Tibial nerve (tissue), 4 donors: ENCODE data around the gene LINC00237. TPM values are rescaled to one million over a fixed set of nuclear protein-coding genes. Genes with fewer than 3 reads are reported as not detected.

Experiments
- DNase-seq, 2 donors: peaks; one replicate each; pipeline ENCODE4 v3.0.0-alpha.2; 2019; ENCODE audit warnings: low spot score in 2 of 2
- H3K27ac ChIP-seq, 4 donors: fragments of 200-600 bp; sonication (generic) in 3 of 4; one replicate each; pipeline ENCODE4 v1.5.1; 2017 to 2019; ENCODE audit warnings: mild to moderate bottlenecking in 1 of 4
- H3K27me3 ChIP-seq, 2 donors: fragments of 200-600 bp; sonication (generic) in 1 of 2; one replicate each; pipeline versions ENCODE4 v1.5.1 to v1.6.0; 2017 to 2019
- H3K36me3 ChIP-seq, 3 donors: fragments of 200-600 bp; sonication (generic); one replicate each; pipeline ENCODE4 v1.5.1; 2018 to 2019
- H3K4me1 ChIP-seq, 4 donors: fragments of 200-600 bp; sonication (generic) in 3 of 4; one replicate each; pipeline ENCODE4 v1.5.1; 2017 to 2019
- H3K4me3 ChIP-seq, 4 donors: fragments of 200-600 bp; sonication (generic) in 3 of 4; one replicate each; pipeline ENCODE4 v1.5.1; 2017 to 2019; ENCODE audit warnings: mild to moderate bottlenecking in 1 of 4, moderate library complexity in 1 of 4
- H3K9me3 ChIP-seq, 4 donors: fragments of 200-600 bp; sonication (generic) in 3 of 4; one replicate each; pipeline ENCODE4 v1.5.1; 2017 to 2019
- CTCF ChIP-seq, 5 experiments: fragments of 200-600 bp in 3 of 5; fragments of 450-650 bp in 2 of 5; sonication (generic) in 3 of 5; IDR thresholded peaks; one replicate each; pipeline ENCODE4 v1.5.1; 2016 to 2019; ENCODE audit warnings: antibody characterized with exemption in 5 of 5, mild to moderate bottlenecking in 3 of 5, moderate library complexity in 2 of 5
- EP300 ChIP-seq, 2 donors: sonication (generic); formaldehyde crosslinking; IDR thresholded peaks; one replicate each; pipeline ENCODE4 v1.6.1; 2017; ENCODE audit warnings: antibody characterized with exemption in 2 of 2, mild to moderate bottlenecking in 1 of 2
- POLR2A ChIP-seq, 2 donors: fragments of 450-650 bp; IDR thresholded peaks; one replicate each; pipeline ENCODE4 v1.6.1; 2017; ENCODE audit warnings: antibody characterized with exemption in 2 of 2, mild to moderate bottlenecking in 2 of 2, moderate library complexity in 2 of 2
- WGBS, 2 donors: methylation state at CpG; one replicate each; pipeline ENCODE4 v1.1.5; 2018; 5-methylcytosine and 5-hydroxymethylcytosine counted together
- small RNA-seq: library from RNA; depleted of rRNA; stranded (forward); fragments of <200 nt; gene quantifications from one replicate; pipeline ENCODE3, GENCODE V24; 2016
- total RNA-seq, 4 donors: library from RNA; depleted of rRNA; stranded (reverse); fragments of >200 nt; gene quantifications; one replicate each; pipeline ENCODE4 v1.1.0, GENCODE V29; 2016

LINC00237 gene
- total RNA-seq, 4 donors from 2014 or later: not detected

GRCh38 chr20:21049305-21049828 lies 56.8 kb downstream of the LINC00237 start:
- no peak for TF ChIP-seq CTCF (IDR thresholded peaks at IDR 0.05)
- no peak for TF ChIP-seq EP300 (IDR thresholded peaks at IDR 0.05)
- no peak for TF ChIP-seq POLR2A (IDR thresholded peaks at IDR 0.05)
- Histone ChIP-seq H3K4me3 (no peak overlapping the region), H3K36me3 (no peaks in the 10 kb centered on the region), H3K27me3 (no peaks in the 10 kb centered on the region), H3K4me1 (no peaks in the 10 kb centered on the region), H3K9me3 (peaks cover 0 to 9% (median 0%) of the 10 kb centered on the region in 4 donors), H3K27ac (no peak overlapping the region)
- WGBS, 2 donors: 70 to 87% methylated on average over 2 to 6 of the region's 6 CpGs
- DNase-seq: no peak

GRCh38 chr20:21048841-21049273 lies 57.3 kb downstream of the LINC00237 start:
- no peaks in the 10 kb centered on the region for H3K4me1 ChIP-seq
- DNase-seq: no peak
- 62 to 72% methylated on average over 5 of the region's 5 CpGs for WGBS, 2 donors

GRCh38 chr20:21047981-21048380 lies 58.2 kb downstream of the LINC00237 start:
- TF ChIP-seq CTCF (IDR thresholded peaks at IDR 0.05): no peak
- no peak for TF ChIP-seq EP300 (IDR thresholded peaks at IDR 0.05)
- no peak for TF ChIP-seq POLR2A (IDR thresholded peaks at IDR 0.05)
- Histone ChIP-seq H3K4me3 (no peak overlapping the region), H3K36me3 (no peaks in the 10 kb centered on the region), H3K9me3 (peaks cover 0 to 9% (median 0%) of the 10 kb centered on the region in 4 donors), H3K27ac (no peak overlapping the region), H3K27me3 (no peaks in the 10 kb centered on the region), H3K4me1 (no peaks in the 10 kb centered on the region)
- WGBS, 2 donors: 87 to 89% methylated on average over 6 of the region's 6 CpGs
- no peak for DNase-seq

More at GRCh38 chr20:21048841-21049273, 57.3 kb downstream of the LINC00237 start:
- Histone ChIP-seq H3K9me3 (peaks cover 0 to 9% (median 0%) of the 10 kb centered on the region in 4 donors), H3K36me3 (no peaks in the 10 kb centered on the region), H3K4me3 (no peak overlapping the region), H3K27ac (no peak overlapping the region), H3K27me3 (no peaks in the 10 kb centered on the region)
- TF ChIP-seq POLR2A (IDR thresholded peaks at IDR 0.05): no peak
- TF ChIP-seq EP300 (IDR thresholded peaks at IDR 0.05): no peak
- TF ChIP-seq CTCF (IDR thresholded peaks at IDR 0.05): peak in 1 of 5 experiments; percentile 53

GRCh38 chr20:21046413-21047070 lies 59.6 kb downstream of the LINC00237 start:
- H3K4me1 ChIP-seq: no peaks in the 10 kb centered on the region
- H3K27ac ChIP-seq: no peak overlapping the region
- WGBS, 2 donors: 35 to 45% methylated on average over 2 of the region's 2 CpGs
- DNase-seq: no peak
- H3K36me3 ChIP-seq: no peaks in the 10 kb centered on the region
- H3K4me3 ChIP-seq: no peak overlapping the region
- H3K9me3 ChIP-seq: peaks cover 0 to 9% (median 0%) of the 10 kb centered on the region in 4 donors
- no peaks in the 10 kb centered on the region for H3K27me3 ChIP-seq
- TF ChIP-seq CTCF (IDR thresholded peaks at IDR 0.05) (no peak), POLR2A (IDR thresholded peaks at IDR 0.05) (no peak), EP300 (IDR thresholded peaks at IDR 0.05) (no peak)

Small RNA genes within 50 kb of the gene (small RNA-seq; reads per million reads assigned to genes)
- gene RNA5SP477: not detected

Other genes with a start within 250 kb of the LINC00237 start
- 10 to 100 TPM; 19.8 to 58.6 (median 54.9) TPM for gene KIZ, start 19.7 kb upstream of the LINC00237 start, total RNA-seq
- 10 to 100 TPM; 46.1 to 58.2 (median 53.0) TPM for gene XRN2, start 197.0 kb upstream of the LINC00237 start, total RNA-seq